Measurements from ENCODE around the gene CUL5. TPM values are rescaled to one million over a fixed set of nuclear protein-coding genes. Genes with fewer than 3 reads are reported as not detected.

Gene CUL5
- total and polyA plus RNA-seq, 7 donors: 7.1 to 33.7 (median 26.5) TPM

GRCh38 chr11:108002476-108002875, 6.2 kb upstream of the CUL5 start:
- no peaks in the 10 kb centered on the region for H3K4me1 ChIP-seq
- no peaks in the 10 kb centered on the region for H3K27me3 ChIP-seq
- WGBS, 2 donors: 90 to 94% methylated on average over 3 of the region's 3 CpGs
- TF ChIP-seq EP300 (IDR thresholded peaks at IDR 0.05): no peak
- TF ChIP-seq POLR2AphosphoS5 (IDR thresholded peaks at IDR 0.05): no peak
- no peak for TF ChIP-seq POLR2A (IDR thresholded peaks at IDR 0.05)
- TF ChIP-seq CTCF (IDR thresholded peaks at IDR 0.05): no peak
- intact Hi-C loops (cut with DNase I): loop anchor here (10.0 kb wide), 1 partner anchor 662 kb away; the partner anchor contains the start of gene DDX10
- DNase-seq: no peak
- no peak overlapping the region for H3K27ac ChIP-seq
- no peak overlapping the region for H3K4me3 ChIP-seq
- H3K36me3 ChIP-seq: no peaks in the 10 kb centered on the region
- no peaks in the 10 kb centered on the region for H3K9me3 ChIP-seq

- intact Hi-C loops (cut with DNase I): loop anchor here (10.0 kb wide), 1 partner anchor 661 kb away; the partner anchor contains the start of gene DDX10
- H3K27me3 ChIP-seq: no peaks in the 10 kb centered on the region
- H3K9me3 ChIP-seq: no peaks in the 10 kb centered on the region
- TF ChIP-seq POLR2AphosphoS5 (IDR thresholded peaks at IDR 0.05): no peak
- no peak for TF ChIP-seq CTCF (IDR thresholded peaks at IDR 0.05)
- TF ChIP-seq POLR2A (IDR thresholded peaks at IDR 0.05): no peak
- TF ChIP-seq EP300 (IDR thresholded peaks at IDR 0.05): no peak
- DNase-seq: no peak
- H3K4me1 ChIP-seq: peaks cover 0 to 6% (median 0%) of the 10 kb centered on the region in 4 donors
- H3K36me3 ChIP-seq: no peaks in the 10 kb centered on the region
- WGBS, 2 donors: 94 to 96% methylated on average over 5 of the region's 5 CpGs
- no peak overlapping the region for H3K4me3 ChIP-seq
- H3K27ac ChIP-seq: no peak overlapping the region
These were observed 5.1 kb upstream of the CUL5 start for GRCh38 chr11:108003623-108004022.

GRCh38 chr11:108007819-108008218, 879 bp upstream of the CUL5 start:
- 92 to 95% methylated on average over 18 of the region's 18 CpGs for WGBS, 2 donors
- intact Hi-C loops (cut with DNase I): loop anchor here (2.0 to 10.0 kb wide), 4 partner anchors 17 to 657 kb away; partner anchors contain the start of genes ATM, DDX10 and NPAT
- Histone ChIP-seq H3K4me1 (peaks cover 0 to 36% (median 30%) of the 10 kb centered on the region in 4 donors), H3K4me3 (no peak overlapping the region), H3K27ac (no peak overlapping the region), H3K9me3 (no peaks in the 10 kb centered on the region), H3K36me3 (no peaks in the 10 kb centered on the region), H3K27me3 (no peaks in the 10 kb centered on the region)
- TF ChIP-seq EP300 (IDR thresholded peaks at IDR 0.05) (no peak), POLR2AphosphoS5 (IDR thresholded peaks at IDR 0.05) (no peak), POLR2A (IDR thresholded peaks at IDR 0.05) (no peak)
- no peak for DNase-seq

GRCh38 chr11:108009497-108010370, 1.0 kb downstream of the CUL5 start:
- Histone ChIP-seq H3K9me3 (no peaks in the 10 kb centered on the region), H3K4me1 (peaks cover 0 to 54% (median 45%) of the 10 kb centered on the region in 4 donors), H3K4me3 (peak overlapping the region; percentile 83 to 99 (median 85)), H3K36me3 (no peaks in the 10 kb centered on the region), H3K27ac (peak overlapping the region; percentile 97 to 99 (median 98)), H3K27me3 (no peaks in the 10 kb centered on the region)
- intact Hi-C loops (cut with DNase I): loop anchor here (2.0 to 10.0 kb wide), 4 partner anchors 15 to 655 kb away; partner anchors contain the start of genes ATM, DDX10 and NPAT
- TF ChIP-seq POLR2AphosphoS5 (IDR thresholded peaks at IDR 0.05) (no peak), POLR2A (IDR thresholded peaks at IDR 0.05) (no peak), CTCF (IDR thresholded peaks at IDR 0.05) (no peak), EP300 (IDR thresholded peaks at IDR 0.05) (no peak)
- no peak for DNase-seq
- 1 to 2% methylated on average over 31 of the region's 31 CpGs for WGBS, 2 donors

GRCh38 chr11:108012139-108012725, 3.5 kb downstream of the CUL5 start:
- no peaks in the 10 kb centered on the region for H3K9me3 ChIP-seq
- intact Hi-C loops (cut with DNase I): no loop called here
- WGBS, 2 donors: 95 to 96% methylated on average over 5 of the region's 5 CpGs
- TF ChIP-seq POLR2A (IDR thresholded peaks at IDR 0.05): no peak
- no peak for TF ChIP-seq POLR2AphosphoS5 (IDR thresholded peaks at IDR 0.05)
- TF ChIP-seq EP300 (IDR thresholded peaks at IDR 0.05): no peak
- TF ChIP-seq CTCF (IDR thresholded peaks at IDR 0.05): no peak
- no peak overlapping the region for H3K4me3 ChIP-seq
- DNase-seq: no peak
- H3K36me3 ChIP-seq: no peaks in the 10 kb centered on the region
- H3K27me3 ChIP-seq: no peaks in the 10 kb centered on the region
- no peak overlapping the region for H3K27ac ChIP-seq
- H3K4me1 ChIP-seq: peaks cover 0 to 74% (median 53%) of the 10 kb centered on the region in 4 donors
